ENCODE data around the gene ST6GAL2.

ST6GAL2 gene

GRCh38 chr2:106885971-106886915, at the start of gene ST6GAL2:
ST6GAL2 (minus strand) TSS chr2:106886167; CDS start chr2:106843977, 42,190 bp downstream.
- no peak for TF ChIP-seq CTCF (conservative IDR thresholded peaks at IDR 0.05; ENCODE audit: low read depth)
- peak; percentile 5 for DNase-seq (ENCODE audit: low spot score)
- ChIA-PET CTCF (no interaction called here), POLR2A (ENCODE audit: low non-redundant PET) (no interaction called here)
- H3K27ac ChIP-seq = no peak within 1 kb of the TSS

GRCh38 chr2:106932644-106933043, 46.7 kb upstream of the ST6GAL2 start:
- DNase-seq (ENCODE audit: low spot score) = no peak
- H3K27ac ChIP-seq = no peak overlapping the region
- ChIA-PET POLR2A (ENCODE audit: low non-redundant PET) (no interaction called here), CTCF (no interaction called here)
- TF ChIP-seq CTCF (conservative IDR thresholded peaks at IDR 0.05; ENCODE audit: low read depth) = no peak

GRCh38 chr2:106931717-106932335, 45.9 kb upstream of the ST6GAL2 start:
- no peak for TF ChIP-seq CTCF (conservative IDR thresholded peaks at IDR 0.05; ENCODE audit: low read depth)

GRCh38 chr2:106921451-106921850, 35.5 kb upstream of the ST6GAL2 start:
- ChIA-PET CTCF (interaction anchor here (0.7 kb wide), 1 partner anchor 1237 kb away, joined by 3 read pairs; no protein-coding TSS in a partner anchor), POLR2A (ENCODE audit: low non-redundant PET) (no interaction called here)

More at GRCh38 chr2:106931717-106932335, 45.9 kb upstream of the ST6GAL2 start:
- ChIA-PET POLR2A (ENCODE audit: low non-redundant PET) (no interaction called here), CTCF (no interaction called here)
- H3K27ac ChIP-seq = no peak overlapping the region
- DNase-seq (ENCODE audit: low spot score) = no peak

GRCh38 chr2:106919012-106919411, 33.0 kb upstream of the ST6GAL2 start:
- POLR2A ChIA-PET (ENCODE audit: low non-redundant PET) = no interaction called here
- no peak overlapping the region for H3K27ac ChIP-seq
- DNase-seq (ENCODE audit: low spot score) = no peak
- TF ChIP-seq CTCF (conservative IDR thresholded peaks at IDR 0.05; ENCODE audit: low read depth) = no peak
- CTCF ChIA-PET = interaction anchor here (0.6 kb wide), 1 partner anchor 8 kb away, joined by 3 read pairs; no protein-coding TSS in a partner anchor

More at GRCh38 chr2:106921451-106921850, 35.5 kb upstream of the ST6GAL2 start:
- DNase-seq (ENCODE audit: low spot score) = no peak
- H3K27ac ChIP-seq = no peak overlapping the region
- TF ChIP-seq CTCF (conservative IDR thresholded peaks at IDR 0.05; ENCODE audit: low read depth) = no peak

- POLR2A ChIA-PET (ENCODE audit: low non-redundant PET) = no interaction called here
- CTCF ChIA-PET = no interaction called here
Measured at GRCh38 chr2:106904242-106904641, 18.3 kb upstream of the ST6GAL2 start.

More at GRCh38 chr2:106904242-106904641, 18.3 kb upstream of the ST6GAL2 start:
- no peak overlapping the region for H3K27ac ChIP-seq
- TF ChIP-seq CTCF (conservative IDR thresholded peaks at IDR 0.05; ENCODE audit: low read depth) = no peak
- no peak for DNase-seq (ENCODE audit: low spot score)
